ENCODE measurements around the gene TUG1.

GRCh38 chr22:30992565-30992964 lies 23.5 kb downstream of the TUG1 start:
- TF ChIP-seq CTCF (IDR thresholded peaks at IDR 0.05): no peak
- no peak for TF ChIP-seq POLR2A (IDR thresholded peaks at IDR 0.05)

Measured in heart left ventricle (tissue), 13 donors.